ENCODE measurements around the gene TACR2. TPM values are rescaled to one million over a fixed set of nuclear protein-coding genes. Genes with fewer than 3 reads are reported as not detected.

Gene TACR2
- total RNA-seq, 1 donor from 2014 or later: not detected

DNA sequence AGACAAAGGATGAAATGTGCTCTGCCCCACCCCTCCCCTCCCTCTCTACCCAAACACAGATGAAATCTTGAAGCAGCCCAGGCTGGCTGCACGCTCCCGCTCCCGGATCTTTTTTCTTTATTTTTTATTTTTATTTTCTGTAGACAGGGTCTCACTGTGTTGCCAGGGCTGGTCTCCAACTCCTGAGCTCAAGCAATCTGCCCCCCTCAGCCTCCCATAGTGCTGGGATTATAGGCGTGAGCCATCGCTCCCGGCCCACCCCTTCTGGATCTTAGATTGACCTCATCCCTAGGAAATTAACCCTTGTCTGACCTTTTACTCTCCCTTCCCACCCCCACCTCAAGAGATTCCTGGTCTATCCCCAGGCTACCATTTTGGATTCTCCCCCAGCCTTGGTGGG, 14.3 kb downstream of the TACR2 start:
- DNase-seq: no peak

GRCh38 chr10:69401416-69401815, 15.3 kb downstream of the TACR2 start:
- no peak for DNase-seq

DNA sequence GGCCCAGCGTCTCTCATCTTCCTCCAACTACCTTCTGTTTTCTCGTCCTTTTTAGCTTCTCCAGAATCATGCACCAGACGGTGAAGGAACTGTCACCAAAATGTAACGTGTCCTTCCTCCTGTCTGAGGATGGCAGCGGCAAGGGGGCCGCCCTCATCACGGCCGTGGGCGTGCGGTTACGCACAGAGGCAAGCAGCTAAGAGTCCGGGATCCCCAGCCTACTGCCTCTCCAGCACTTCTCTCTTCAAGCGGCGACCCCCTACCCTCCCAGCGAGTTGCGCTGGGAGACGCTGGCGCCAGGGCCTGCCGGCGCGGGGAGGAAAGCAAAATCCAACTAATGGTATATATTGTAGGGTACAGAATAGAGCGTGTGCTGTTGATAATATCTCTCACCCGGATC, 15.8 kb downstream of the TACR2 start:
- no peak for DNase-seq

GRCh38 chr10:69398466-69398865, 18.3 kb downstream of the TACR2 start:
- DNase-seq: no peak

DNA sequence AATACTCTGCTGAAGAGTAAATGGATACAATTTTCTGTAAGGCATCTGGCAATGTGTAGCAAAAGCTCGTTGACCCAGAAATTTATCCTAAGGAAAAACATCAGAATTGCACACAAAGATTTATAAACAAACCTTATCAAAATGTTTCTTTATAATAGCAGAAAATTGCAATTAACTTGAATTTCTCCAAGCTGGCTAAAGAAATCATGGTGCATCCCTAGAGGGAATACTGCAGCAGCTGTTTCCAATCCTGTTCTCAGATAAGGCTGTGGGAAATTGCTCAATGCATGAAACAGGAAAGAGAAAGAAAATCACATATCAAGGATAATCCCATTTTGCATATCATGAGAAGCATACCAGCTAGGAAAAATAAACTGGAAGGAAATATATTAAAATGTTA, 18.7 kb downstream of the TACR2 start:
- DNase-seq: peak; percentile 64

DNA sequence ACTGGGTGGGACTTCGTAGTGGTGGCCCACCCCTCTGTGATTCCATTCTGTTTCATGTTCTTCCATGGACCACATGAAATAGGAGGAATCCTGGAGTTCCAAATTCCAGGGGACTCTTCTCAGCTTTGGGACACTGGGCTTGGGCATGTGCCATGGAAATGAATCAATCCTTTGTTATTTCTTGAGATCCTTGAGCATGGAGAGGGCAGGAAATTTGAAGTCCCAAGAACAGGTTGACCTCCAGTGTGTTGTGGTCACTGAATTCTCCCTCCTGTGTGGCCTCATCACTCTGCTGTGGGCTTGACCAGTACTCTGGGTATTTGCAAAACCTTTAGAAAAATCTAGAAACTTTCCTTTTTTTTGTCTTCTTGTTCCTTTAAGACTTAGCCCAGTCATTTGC, 22.7 kb downstream of the TACR2 start:
- DNase-seq: no peak

GRCh38 chr10:69392481-69393000, 24.2 kb downstream of the TACR2 start:
- DNase-seq: peak; percentile 94

DNA sequence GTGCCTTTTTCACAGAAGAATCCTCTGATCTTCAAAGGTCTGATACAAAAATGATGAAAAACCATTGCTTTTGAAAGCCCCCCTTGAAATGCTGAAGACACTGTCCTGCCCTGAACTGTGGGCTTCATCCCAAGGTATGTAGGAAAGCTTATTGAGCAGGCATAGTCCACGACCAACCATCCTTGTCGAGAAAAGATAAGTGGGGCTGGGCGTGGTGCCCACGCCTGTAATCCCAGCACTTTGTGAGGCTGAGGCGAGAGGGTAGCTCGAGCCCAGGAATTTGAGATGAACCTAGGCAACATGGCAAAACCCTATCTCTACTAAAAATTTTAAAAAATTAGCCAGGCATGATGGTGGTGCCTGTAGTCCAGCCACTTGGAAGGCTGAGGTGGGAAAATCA, 25.6 kb downstream of the TACR2 start:
- DNase-seq: no peak

DNA sequence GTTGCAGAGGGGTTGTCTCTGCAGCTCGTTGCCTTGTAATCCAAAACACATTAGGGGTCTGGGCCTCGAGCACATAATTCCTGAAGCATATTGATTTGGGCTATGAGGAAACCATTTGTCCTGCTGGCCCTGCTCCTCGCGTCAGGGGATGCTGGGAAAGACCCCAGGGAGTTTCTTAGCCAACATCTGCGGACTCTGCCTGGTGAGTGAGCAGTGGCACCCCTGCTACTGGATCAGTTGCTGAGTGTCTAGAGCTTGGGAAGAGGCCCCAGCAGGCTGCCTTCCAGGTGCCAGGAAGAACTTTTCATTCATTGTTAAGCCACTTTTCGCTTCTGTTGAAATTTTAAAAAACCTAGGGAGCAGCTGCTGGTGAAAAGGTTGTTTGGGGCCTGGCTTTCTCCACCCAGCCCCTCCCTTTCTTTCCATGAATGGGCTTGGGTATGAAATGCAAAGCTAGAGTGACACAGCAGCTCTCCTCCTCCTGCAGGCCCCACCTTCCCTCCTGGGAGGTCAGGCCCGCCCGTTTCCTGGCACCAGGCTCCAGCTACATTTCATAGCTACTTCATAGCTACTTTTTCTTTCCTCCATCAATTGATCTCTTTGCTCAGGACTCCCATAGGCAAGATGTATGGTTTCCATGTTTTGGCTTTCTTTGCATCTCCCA, 26.8 kb downstream of the TACR2 start:
- peak; percentile 73 for DNase-seq

GRCh38 chr10:69388488-69388887, 28.2 kb downstream of the TACR2 start:
- DNase-seq: no peak

GRCh38 chr10:69387500-69387899, 29.2 kb downstream of the TACR2 start:
- DNase-seq: no peak

DNA sequence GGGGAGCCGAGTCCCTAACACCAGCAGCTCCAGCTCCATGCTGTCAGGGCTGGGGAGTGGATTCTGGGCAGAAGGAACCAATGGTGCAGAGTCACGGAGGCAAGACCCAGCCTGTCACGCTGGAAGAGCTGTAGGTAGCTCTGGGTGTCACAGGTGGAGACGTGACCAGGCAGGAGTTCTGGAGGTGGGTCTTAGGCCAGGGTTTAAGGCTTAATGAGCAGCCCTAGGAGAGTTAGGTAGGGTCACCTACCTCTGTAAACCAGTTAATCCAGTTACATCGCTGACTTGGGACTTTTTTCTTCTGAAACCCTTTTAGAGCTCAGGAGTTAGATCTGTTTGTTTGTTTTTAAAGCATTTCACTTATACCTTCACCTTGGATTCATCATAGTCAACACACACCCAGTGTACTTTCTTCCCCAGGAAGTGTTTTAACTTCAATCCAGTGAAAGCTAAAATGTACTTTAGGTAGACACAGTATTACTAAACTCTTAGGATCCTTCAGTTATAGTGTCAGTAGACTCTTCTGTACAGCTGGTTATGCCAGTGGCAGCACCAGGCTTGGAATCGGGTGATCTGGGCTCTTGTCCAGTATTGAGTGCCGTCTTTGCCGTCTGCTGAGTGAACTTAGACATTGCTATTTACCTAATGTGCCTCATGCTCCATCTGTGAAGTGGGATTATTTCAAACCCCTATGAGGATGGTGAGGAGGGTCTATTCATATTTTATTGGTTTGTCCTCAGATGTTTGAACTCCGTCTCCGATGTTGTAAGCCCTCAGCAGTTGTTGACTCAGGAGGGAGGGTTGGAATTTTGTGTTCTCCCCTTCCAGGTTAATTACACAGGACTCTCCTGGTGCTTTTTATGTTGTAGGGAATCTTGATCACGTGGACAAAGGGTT, 31.0 kb downstream of the TACR2 start:
- peak; percentile 65 for DNase-seq

GRCh38 chr10:69384320-69384719, 32.4 kb downstream of the TACR2 start:
- DNase-seq: no peak

DNA sequence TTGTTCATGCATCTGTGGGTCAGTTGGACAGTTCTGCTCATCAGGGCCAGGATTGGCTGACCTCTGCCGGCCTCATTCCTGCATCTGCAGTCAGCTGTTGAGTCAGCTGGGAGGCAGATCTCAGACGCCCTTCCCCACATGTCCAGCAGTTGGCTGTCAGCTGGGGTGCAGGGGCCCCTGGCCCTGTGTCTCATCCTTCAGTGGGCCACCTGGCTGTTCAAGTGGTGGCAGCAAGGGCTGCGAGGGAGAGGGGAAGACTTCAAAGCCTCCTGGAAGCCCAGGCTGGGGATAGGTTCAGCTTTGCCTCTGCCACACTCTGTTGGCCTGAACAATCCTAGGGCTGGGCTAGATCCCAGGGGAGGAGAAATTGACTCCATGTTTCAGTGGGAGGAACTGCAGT, 33.2 kb downstream of the TACR2 start:
- DNase-seq: peak; percentile 64

- no peak for DNase-seq
Observed at GRCh38 chr10:69382382-69383117, 34.2 kb downstream of the TACR2 start.

DNA sequence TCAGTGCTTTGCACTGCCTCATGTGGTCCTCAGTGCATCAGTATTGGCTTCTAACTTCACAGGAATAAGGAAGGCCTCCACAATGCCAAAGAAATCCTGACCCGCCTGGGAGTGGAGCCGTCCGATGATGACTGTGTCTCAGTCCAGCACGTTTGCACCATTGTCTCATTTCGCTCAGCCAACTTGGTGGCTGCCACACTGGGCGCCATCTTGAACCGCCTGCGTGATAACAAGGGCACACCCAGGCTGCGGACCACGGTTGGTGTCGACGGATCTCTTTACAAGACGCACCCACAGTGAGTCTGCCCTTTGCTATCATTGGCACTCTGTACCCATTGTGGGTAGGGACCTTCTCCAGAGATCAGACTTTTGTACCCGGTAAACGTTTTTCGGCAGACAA, 36.9 kb downstream of the TACR2 start:
- no peak for DNase-seq

GRCh38 chr10:69377933-69378332, 38.8 kb downstream of the TACR2 start:
- DNase-seq: peak; percentile 65

DNA sequence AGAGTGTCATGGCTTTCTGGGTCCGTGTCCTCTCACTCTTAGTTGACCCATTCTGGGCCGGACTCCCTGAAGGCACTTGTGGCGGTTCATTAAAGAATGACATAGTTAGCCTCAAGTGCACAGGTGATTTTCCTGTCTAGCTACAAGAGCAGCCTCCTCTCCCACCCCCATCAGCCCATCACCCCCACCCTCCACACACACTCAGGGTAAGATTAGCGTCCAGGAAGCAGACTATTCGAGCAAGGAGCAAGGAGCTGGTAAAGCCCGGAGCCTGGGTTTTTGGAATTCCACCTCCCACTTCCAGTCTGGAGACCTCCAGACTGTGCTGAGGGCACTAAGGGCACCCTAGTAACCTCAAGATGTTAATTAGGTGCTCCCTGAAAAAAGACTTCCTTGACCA, 39.5 kb downstream of the TACR2 start:
- no peak for DNase-seq

- no peak for DNase-seq
Observed at GRCh38 chr10:69376662-69377061, 40.1 kb downstream of the TACR2 start.

GRCh38 chr10:69375307-69376151, 41.2 kb downstream of the TACR2 start:
- peak; percentile 78 for DNase-seq

- no peak for DNase-seq
Observed at GRCh38 chr10:69374931-69375306, 41.8 kb downstream of the TACR2 start.

DNA sequence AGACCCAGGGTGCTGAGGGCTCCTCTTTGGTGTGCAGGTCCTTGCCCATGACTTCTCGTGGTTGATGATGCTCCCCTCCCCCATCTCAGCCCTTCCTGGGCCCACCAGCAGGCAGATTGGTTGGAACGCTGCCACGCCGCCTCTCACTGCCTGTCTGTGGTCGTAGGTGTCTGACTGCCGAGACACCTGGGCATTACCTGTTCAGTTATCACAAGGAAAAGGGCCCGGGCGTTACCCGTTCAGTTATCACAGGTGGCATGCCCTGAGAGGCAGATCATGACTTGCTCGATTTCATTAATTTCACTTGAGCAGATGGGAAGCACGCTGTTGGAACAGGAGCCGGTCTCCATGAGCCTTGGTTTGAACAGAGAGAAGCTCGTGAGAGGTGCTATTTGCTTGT, 42.5 kb downstream of the TACR2 start:
- no peak for DNase-seq

Measured in tongue (tissue), 2 donors.